Measurements from ENCODE around the gene CAMP.

DNA sequence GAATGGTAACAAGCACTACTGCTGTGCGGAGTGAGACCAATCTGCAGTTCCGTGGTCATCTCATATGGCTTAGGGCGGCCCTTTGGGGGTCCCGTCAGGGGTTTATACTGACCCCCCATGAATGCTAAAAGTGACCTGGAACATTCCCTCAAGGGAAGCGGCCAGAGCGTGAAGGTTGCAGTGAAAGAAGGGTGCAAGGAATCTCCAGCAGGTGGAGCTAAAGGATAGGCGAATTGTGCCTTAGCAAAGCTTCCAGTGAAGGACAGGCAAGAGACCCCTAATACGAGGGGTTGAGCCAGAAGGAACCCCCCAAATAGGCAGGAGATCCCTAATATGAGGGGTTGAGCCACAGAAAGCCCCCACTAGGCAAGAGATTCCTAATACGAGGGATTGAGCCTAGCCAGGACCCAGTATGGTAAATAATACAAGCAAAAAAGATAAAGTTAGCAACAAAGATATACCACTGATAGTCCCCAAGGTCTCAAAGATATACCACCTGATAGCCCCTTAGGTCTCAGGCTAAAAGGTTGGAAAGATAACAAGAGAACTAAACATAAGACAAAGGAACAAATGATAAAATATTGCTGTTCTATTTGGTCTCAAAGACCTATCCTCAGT, 50.4 kb downstream of the CAMP start:
- TF ChIP-seq, protein P1, sequence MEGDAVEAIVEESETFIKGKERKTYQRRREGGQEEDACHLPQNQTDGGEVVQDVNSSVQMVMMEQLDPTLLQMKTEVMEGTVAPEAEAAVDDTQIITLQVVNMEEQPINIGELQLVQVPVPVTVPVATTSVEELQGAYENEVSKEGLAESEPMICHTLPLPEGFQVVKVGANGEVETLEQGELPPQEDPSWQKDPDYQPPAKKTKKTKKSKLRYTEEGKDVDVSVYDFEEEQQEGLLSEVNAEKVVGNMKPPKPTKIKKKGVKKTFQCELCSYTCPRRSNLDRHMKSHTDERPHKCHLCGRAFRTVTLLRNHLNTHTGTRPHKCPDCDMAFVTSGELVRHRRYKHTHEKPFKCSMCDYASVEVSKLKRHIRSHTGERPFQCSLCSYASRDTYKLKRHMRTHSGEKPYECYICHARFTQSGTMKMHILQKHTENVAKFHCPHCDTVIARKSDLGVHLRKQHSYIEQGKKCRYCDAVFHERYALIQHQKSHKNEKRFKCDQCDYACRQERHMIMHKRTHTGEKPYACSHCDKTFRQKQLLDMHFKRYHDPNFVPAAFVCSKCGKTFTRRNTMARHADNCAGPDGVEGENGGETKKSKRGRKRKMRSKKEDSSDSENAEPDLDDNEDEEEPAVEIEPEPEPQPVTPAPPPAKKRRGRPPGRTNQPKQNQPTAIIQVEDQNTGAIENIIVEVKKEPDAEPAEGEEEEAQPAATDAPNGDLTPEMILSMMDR (IDR thresholded peaks at IDR 0.05) = peak; percentile 81
- TF ChIP-seq RAD21 (IDR thresholded peaks at IDR 0.05; ENCODE audit: low read length) (peak; percentile 95), RFX5 (IDR thresholded peaks at IDR 0.05; ENCODE audit: low read length) (no peak), TAF1 (IDR thresholded peaks at IDR 0.05; ENCODE audit: borderline replicate concordance, low read depth, low read length) (no peak), EP300 (IDR thresholded peaks at IDR 0.05; ENCODE audit: borderline replicate concordance in 1 of 2, low read depth in 1 of 2, low read length in 1 of 2) (no peak), GABPA (IDR thresholded peaks at IDR 0.05; ENCODE audit: low read depth) (no peak), NFIC (IDR thresholded peaks at IDR 0.05; ENCODE audit: borderline replicate concordance) (no peak), SMC3 (IDR thresholded peaks at IDR 0.05; ENCODE audit: low read depth, low read length) (peak; percentile 85), RCOR1 (IDR thresholded peaks at IDR 0.05; ENCODE audit: low read length) (no peak), POLR2AphosphoS5 (IDR thresholded peaks at IDR 0.05; ENCODE audit: low read depth, low read length) (no peak), EZH2phosphoT487 (IDR thresholded peaks at IDR 0.05; ENCODE audit: borderline replicate concordance, low read depth) (no peak)

All from SK-N-SH (cell line).